ENCODE measurements around the gene AIG1. TPM values are rescaled to one million over a fixed set of nuclear protein-coding genes. Genes with fewer than 3 reads are reported as not detected.

AIG1 gene
- total and polyA plus RNA-seq, 2 of the 4 experiments (the other 2 are of a cell fraction): 21.3 to 27.1 TPM

- TF ChIP-seq BHLHE40 (IDR thresholded peaks at IDR 0.05; ENCODE audit: low read depth, low read length) (no peak), RCOR1 (IDR thresholded peaks at IDR 0.05; ENCODE audit: insufficient replicate concordance, low read length) (no peak), CHD1 (IDR thresholded peaks at IDR 0.05; ENCODE audit: low read depth, low read length) (no peak), NFE2L2 (IDR thresholded peaks at IDR 0.05; ENCODE audit: low read depth, low read length) (no peak), ELK1 (IDR thresholded peaks at IDR 0.05; ENCODE audit: borderline replicate concordance, low read depth, low read length) (no peak), SMC3 (IDR thresholded peaks at IDR 0.05; ENCODE audit: low read depth, low read length) (no peak), MAZ (IDR thresholded peaks at IDR 0.05; ENCODE audit: borderline replicate concordance, low read depth, low read length) (no peak), RAD21 (IDR thresholded peaks at IDR 0.05; ENCODE audit: low read length) (no peak)
- TF ChIP-seq, protein P1, sequence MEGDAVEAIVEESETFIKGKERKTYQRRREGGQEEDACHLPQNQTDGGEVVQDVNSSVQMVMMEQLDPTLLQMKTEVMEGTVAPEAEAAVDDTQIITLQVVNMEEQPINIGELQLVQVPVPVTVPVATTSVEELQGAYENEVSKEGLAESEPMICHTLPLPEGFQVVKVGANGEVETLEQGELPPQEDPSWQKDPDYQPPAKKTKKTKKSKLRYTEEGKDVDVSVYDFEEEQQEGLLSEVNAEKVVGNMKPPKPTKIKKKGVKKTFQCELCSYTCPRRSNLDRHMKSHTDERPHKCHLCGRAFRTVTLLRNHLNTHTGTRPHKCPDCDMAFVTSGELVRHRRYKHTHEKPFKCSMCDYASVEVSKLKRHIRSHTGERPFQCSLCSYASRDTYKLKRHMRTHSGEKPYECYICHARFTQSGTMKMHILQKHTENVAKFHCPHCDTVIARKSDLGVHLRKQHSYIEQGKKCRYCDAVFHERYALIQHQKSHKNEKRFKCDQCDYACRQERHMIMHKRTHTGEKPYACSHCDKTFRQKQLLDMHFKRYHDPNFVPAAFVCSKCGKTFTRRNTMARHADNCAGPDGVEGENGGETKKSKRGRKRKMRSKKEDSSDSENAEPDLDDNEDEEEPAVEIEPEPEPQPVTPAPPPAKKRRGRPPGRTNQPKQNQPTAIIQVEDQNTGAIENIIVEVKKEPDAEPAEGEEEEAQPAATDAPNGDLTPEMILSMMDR (conservative IDR thresholded peaks at IDR 0.05; ENCODE audit: low read depth, low read length): no peak
- no peak for ATAC-seq (ENCODE audit: low read depth)
- Histone ChIP-seq H4K20me1 (ENCODE audit: insufficient read depth, low read length) (no peaks in the 10 kb centered on the region), H3K36me3 (ENCODE audit: control insufficient read depth, insufficient read depth, low read length) (no peaks in the 10 kb centered on the region), H3K4me1 (ENCODE audit: control insufficient read depth, insufficient read depth, low read length) (peaks cover 7% of the 10 kb centered on the region), H2AFZ (replicated peaks; ENCODE audit: low read length, poor library complexity) (no peak overlapping the region), H4K8ac (ENCODE audit: low read depth in 2 of 2, low read length in 2 of 2) (no peak overlapping the region), H3K23ac (ENCODE audit: low read depth, low read length) (no peak overlapping the region), H3K27me3 (ENCODE audit: control insufficient read depth, insufficient read depth, low read length) (no peaks in the 10 kb centered on the region), H3K9me3 (ENCODE audit: control insufficient read depth, insufficient read depth, low read length) (no peaks in the 10 kb centered on the region), H3K79me1 (ENCODE audit: low read depth in 1 of 2, low read length in 2 of 2) (peaks cover 3 to 17% of the 10 kb centered on the region in 2 experiments; a peak in 2 of 4 replicates), H2BK20ac (ENCODE audit: low read depth, low read length) (no peak overlapping the region), H4K91ac (ENCODE audit: insufficient read depth, low read depth, low read length) (no peak overlapping the region), H3K18ac (ENCODE audit: low read depth, low read length) (no peak overlapping the region), H2BK5ac (ENCODE audit: low read depth, low read length, poor library complexity, severe bottlenecking) (no peak overlapping the region), H3K9me1 (ENCODE audit: insufficient read depth, low read length) (0 out of 2 replicates have a peak, but pooled peaks cover 4% of the 10 kb centered on the region), H2BK120ac (ENCODE audit: low read depth, low read length) (no peak overlapping the region), H3K9ac (ENCODE audit: low read depth, low read length) (no peak overlapping the region), H2AK9ac (replicated peaks; ENCODE audit: low read depth, low read length, poor library complexity) (no peak overlapping the region), H3K27ac (ENCODE audit: insufficient read depth, low read length) (no peak overlapping the region), H4K5ac (ENCODE audit: low read depth, low read length) (no peak overlapping the region), H3K14ac (replicated peaks; ENCODE audit: low read depth, low read length) (no peak overlapping the region), H3K4me3 (ENCODE audit: insufficient read depth, low read depth, low read length) (no peak overlapping the region), H2BK15ac (ENCODE audit: low read depth, low read length) (no peak overlapping the region; the same call in 2 of the 3 replicates), H3K56ac (ENCODE audit: extremely low read depth, insufficient read depth, low read length) (no peak overlapping the region), H3K4ac (ENCODE audit: low read depth, low read length) (no peak overlapping the region), H2AK5ac (ENCODE audit: low read depth, low read length) (no peak overlapping the region), H3K4me2 (ENCODE audit: low read depth, low read length) (no peak overlapping the region)
- WGBS, 2 experiments (ENCODE audit: extremely low coverage in 2 of 2, insufficient read length in 1 of 2): no CpG with 5 or more reads among the region's 1 CpG
- DNase-seq: no peak
- in situ Hi-C loops (cut with MboI; ENCODE audit: low sequenced_read_pairs): no loop called here
- intact Hi-C loops (cut with micrococcal nuclease): loop anchor here (5.0 kb wide), 1 partner anchor 365 kb away; no protein-coding TSS in a partner anchor
- ChIA-PET CTCF (no interaction called here), POLR2A (ENCODE audit: unreplicated experiment) (no interaction called here)
- BruUV-seq (replicated peaks): no TSS peak
- dilution Hi-C loops (cut with HindIII; ENCODE audit: low sequenced_read_pairs, unreplicated experiment): no loop called here
These were observed 1.9 kb downstream of the AIG1 start for GRCh38 chr6:143062551-143062950.
